ENCODE measurements around the gene NXNL1.

DNA sequence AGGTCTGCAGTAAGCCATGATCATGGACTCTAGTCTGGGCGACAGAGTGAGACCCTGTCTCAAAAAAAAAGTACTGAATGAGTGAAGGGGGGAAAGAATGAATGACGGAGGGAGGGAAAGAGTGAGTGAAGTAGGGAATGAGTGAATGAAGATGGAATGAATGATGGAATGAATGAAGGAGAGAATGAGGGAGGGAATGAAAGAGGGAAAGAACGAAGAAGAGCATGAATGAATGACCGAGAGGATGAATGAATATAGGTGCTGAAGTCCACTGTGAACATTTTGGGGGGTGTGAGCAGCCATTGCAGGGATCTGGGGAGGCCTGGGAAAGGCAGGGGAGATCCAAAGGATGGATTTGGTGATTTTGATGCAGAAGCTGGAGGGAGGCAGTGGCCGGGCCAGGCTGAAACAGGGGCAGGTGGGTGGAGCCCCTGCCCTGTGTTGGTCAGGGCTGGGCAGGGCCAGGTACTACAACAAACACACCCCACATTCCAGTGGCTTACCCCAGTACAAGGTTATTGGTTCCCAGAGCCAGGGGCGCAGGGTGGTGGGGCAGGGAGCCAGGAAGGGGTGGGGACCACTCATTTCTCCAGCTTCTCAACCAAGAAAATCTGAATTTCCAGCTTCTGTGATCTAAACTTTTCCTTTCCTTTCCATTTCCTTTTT, 23.9 kb upstream of the NXNL1 start:
- TF ChIP-seq, protein P1, sequence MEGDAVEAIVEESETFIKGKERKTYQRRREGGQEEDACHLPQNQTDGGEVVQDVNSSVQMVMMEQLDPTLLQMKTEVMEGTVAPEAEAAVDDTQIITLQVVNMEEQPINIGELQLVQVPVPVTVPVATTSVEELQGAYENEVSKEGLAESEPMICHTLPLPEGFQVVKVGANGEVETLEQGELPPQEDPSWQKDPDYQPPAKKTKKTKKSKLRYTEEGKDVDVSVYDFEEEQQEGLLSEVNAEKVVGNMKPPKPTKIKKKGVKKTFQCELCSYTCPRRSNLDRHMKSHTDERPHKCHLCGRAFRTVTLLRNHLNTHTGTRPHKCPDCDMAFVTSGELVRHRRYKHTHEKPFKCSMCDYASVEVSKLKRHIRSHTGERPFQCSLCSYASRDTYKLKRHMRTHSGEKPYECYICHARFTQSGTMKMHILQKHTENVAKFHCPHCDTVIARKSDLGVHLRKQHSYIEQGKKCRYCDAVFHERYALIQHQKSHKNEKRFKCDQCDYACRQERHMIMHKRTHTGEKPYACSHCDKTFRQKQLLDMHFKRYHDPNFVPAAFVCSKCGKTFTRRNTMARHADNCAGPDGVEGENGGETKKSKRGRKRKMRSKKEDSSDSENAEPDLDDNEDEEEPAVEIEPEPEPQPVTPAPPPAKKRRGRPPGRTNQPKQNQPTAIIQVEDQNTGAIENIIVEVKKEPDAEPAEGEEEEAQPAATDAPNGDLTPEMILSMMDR (IDR thresholded peaks at IDR 0.05) = no peak
- no peak for TF ChIP-seq POLR2A (IDR thresholded peaks at IDR 0.05)

Data from heart left ventricle (tissue), 13 donors.